Tongue (tissue), 2 donors: ENCODE results near the gene TFEB. TPM values are rescaled to one million over a fixed set of nuclear protein-coding genes. Genes with fewer than 3 reads are reported as not detected.

ENCODE experiments used
- DNase-seq: peaks from one replicate; pipeline ENCODE4 v3.0.0-alpha.2; 2015
- total RNA-seq: library from RNA; depleted of rRNA; stranded (reverse); fragments of >200 nt; gene quantifications from one replicate; pipeline ENCODE4 v1.2.3, GENCODE V29; 2014

The TFEB gene
- total RNA-seq, 1 donor from 2014 or later = 30.7 TPM

- no peak for DNase-seq
Observed at GRCh38 chr6:41651962-41652657, 83.3 kb downstream of the TFEB start.

- no peak for DNase-seq
Observed at GRCh38 chr6:41651246-41651961, 84.0 kb downstream of the TFEB start.

- no peak for DNase-seq
Observed at GRCh38 chr6:41650120-41650519, 85.3 kb downstream of the TFEB start.

GRCh38 chr6:41649596-41649995, 85.8 kb downstream of the TFEB start:
- no peak for DNase-seq

- DNase-seq = peak; percentile 91
Observed at GRCh38 chr6:41648921-41649320, 86.5 kb downstream of the TFEB start.

GRCh38 chr6:41648070-41648585, 87.3 kb downstream of the TFEB start:
- DNase-seq = no peak

- DNase-seq = no peak
Observed at GRCh38 chr6:41647061-41647511, 88.3 kb downstream of the TFEB start.

- no peak for DNase-seq
Observed at GRCh38 chr6:41646026-41646795, 89.2 kb downstream of the TFEB start.

- DNase-seq = no peak
Observed at GRCh38 chr6:41645007-41645618, 90.3 kb downstream of the TFEB start.

- DNase-seq = peak; percentile 24
Observed at GRCh38 chr6:41644297-41644879, 91.0 kb downstream of the TFEB start.

- no peak for DNase-seq
Observed at GRCh38 chr6:41643899-41644269, 91.5 kb downstream of the TFEB start.

GRCh38 chr6:41642960-41643898, 92.2 kb downstream of the TFEB start:
- DNase-seq = no peak

- no peak for DNase-seq
Observed at GRCh38 chr6:41642090-41642959, 93.1 kb downstream of the TFEB start.

- no peak for DNase-seq
Observed at GRCh38 chr6:41641352-41641925, 94.0 kb downstream of the TFEB start.

GRCh38 chr6:41640426-41640825, 95.0 kb downstream of the TFEB start:
- DNase-seq = peak; percentile 79

- DNase-seq = peak; percentile 93
Observed at GRCh38 chr6:41639809-41640371, 95.5 kb downstream of the TFEB start.

- DNase-seq = peak; percentile 89
Observed at GRCh38 chr6:41638935-41639808, 96.2 kb downstream of the TFEB start.
